B cell (primary cell): Measurements from ENCODE around the gene MTX2.

ENCODE experiments used
- CTCF ChIP-seq: fragments of 200-600 bp; IDR thresholded peaks from one replicate; pipeline ENCODE4 v1.8.0; 2022; ENCODE audit warnings: antibody characterized with exemption, mild to moderate bottlenecking
- EZH2 ChIP-seq: IDR thresholded peaks from 2 replicates; pipeline ENCODE4 v1.6.1; 2012; ENCODE audit warnings: borderline replicate concordance, low read depth, mild to moderate bottlenecking, moderate library complexity, low read length; ENCODE audit not compliant: insufficient read depth, poor library complexity, severe bottlenecking

GRCh38 chr2:176239031-176239430 lies 30.2 kb upstream of the MTX2 start:
- TF ChIP-seq CTCF, result no peak
- TF ChIP-seq EZH2, result no peak
